Right lobe of liver (tissue), 4 donors: Measurements from ENCODE around the gene PXDN.

Source experiments
- POLR2A ChIP-seq: fragments of 450-650 bp; IDR thresholded peaks from one replicate; pipeline ENCODE4 v1.6.1; 2017; ENCODE audit warnings: antibody characterized with exemption, mild to moderate bottlenecking
- TF ChIP-seq, protein P1 (sequence below), 4 donors: fragments of 200-600 bp in 3 of 4; fragments of 450-650 bp in 1 of 4; IDR thresholded peaks; one replicate each; pipeline versions ENCODE4 v1.5.1 to v1.8.0; 2016 to 2022; ENCODE audit warnings: antibody characterized with exemption in 4 of 4, mild to moderate bottlenecking in 2 of 4
- donor health status: DM: no; HTN: no; CAD: no.
- donor health status: DM: no; HTN: no; CAD: no.
- donor health status: DM: no; HTN: yes; CAD: no.

DNA sequence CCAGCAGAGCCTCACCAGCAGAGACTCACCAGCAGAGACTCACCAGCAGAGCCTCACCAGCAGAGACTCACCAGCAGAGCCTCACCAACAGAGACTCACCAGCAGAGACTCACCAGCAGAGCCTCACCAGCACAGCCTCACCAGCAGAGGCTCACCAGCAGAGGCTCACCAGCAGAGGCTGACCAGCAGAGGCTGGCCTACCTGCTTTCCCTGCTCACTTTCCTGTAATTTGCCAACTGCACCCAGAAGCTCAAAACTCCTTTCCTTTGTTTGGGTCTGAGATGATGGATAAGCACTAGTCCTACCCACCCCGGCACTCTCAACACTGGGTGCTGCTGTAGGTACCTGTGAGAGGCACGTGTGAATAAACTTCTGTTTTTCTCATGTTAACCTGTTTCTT, 36.4 kb upstream of the PXDN start:
- TF ChIP-seq, protein P1, sequence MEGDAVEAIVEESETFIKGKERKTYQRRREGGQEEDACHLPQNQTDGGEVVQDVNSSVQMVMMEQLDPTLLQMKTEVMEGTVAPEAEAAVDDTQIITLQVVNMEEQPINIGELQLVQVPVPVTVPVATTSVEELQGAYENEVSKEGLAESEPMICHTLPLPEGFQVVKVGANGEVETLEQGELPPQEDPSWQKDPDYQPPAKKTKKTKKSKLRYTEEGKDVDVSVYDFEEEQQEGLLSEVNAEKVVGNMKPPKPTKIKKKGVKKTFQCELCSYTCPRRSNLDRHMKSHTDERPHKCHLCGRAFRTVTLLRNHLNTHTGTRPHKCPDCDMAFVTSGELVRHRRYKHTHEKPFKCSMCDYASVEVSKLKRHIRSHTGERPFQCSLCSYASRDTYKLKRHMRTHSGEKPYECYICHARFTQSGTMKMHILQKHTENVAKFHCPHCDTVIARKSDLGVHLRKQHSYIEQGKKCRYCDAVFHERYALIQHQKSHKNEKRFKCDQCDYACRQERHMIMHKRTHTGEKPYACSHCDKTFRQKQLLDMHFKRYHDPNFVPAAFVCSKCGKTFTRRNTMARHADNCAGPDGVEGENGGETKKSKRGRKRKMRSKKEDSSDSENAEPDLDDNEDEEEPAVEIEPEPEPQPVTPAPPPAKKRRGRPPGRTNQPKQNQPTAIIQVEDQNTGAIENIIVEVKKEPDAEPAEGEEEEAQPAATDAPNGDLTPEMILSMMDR (IDR thresholded peaks at IDR 0.05), result no peak
- no peak for TF ChIP-seq POLR2A
